GM19043 (cell line): ENCODE results near the gene DACT1.

Experiments
- ATAC-seq: cut with Tn5 transposase; IDR thresholded peaks from one replicate; pipeline ENCODE4 v1.9.1; 2021; ENCODE audit warnings: low read depth; ENCODE audit not compliant: unreplicated experiment

Gene DACT1

DNA sequence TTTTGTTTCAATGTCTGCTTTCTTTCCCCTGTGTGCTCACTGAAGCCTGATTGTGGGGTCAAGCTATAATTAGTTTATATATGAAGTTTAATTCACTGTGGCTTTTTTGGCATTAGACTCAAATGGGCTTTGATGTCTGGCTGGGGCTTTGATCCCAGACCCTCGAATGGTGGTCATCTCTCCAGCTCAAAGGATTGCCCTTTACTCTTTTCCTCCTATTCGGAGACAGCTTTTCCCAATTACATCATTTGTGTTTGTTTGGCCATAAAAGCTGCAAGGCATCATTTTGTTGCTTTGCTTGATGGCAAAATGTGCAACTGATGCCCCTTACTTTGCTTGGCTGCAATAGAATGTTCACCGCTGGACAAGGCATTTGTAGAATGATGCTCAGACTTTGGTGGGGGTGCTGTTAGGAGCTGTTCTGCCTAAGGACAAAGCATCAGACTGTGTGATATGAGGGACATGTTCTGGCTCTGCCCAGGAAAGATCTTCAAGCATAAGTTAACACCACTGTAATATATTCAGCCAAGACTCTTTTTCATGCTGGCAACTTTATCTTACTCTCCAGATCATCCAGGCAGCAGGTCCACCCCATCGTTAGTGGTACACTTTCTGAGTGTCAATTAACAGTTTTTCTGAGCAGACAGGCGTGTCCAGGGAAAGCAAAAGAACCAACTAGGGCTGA, 3.2 kb upstream of the DACT1 start:
- ATAC-seq = no peak

DNA sequence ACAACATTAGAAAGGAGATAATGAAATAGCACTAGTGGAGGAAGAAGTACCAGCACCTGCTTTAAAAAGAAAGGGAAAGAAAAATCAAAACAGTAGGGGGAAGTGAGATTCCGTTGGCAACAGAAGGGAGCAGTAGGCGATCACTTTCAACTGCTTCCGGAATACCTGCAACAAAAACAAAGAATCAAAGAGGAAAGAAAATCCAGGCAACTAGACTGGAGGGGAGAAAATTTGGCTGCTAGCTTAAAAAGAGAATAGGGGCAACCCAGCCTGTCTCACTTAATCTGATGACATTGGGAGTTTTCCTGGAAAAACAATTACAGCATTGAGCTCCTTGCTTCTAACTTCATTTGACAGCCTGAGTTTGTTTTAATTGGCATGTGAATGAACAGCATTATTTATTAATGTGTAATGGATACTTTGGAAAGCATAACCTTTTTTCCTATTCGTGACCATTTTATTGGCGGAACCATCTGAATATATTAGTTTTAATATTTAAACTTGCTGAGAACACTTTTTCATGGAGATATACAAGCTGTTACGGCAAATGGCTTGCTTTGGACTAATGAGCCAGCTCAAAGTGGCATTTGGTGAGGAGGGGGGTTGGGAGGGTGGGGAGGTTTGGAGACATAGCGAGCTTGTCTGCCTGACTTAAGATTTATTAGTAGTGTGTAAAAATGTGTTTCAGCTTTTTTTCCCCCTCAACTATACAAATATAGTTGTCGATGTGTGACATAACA, 2.5 kb upstream of the DACT1 start:
- ATAC-seq = peak; percentile 31

DNA sequence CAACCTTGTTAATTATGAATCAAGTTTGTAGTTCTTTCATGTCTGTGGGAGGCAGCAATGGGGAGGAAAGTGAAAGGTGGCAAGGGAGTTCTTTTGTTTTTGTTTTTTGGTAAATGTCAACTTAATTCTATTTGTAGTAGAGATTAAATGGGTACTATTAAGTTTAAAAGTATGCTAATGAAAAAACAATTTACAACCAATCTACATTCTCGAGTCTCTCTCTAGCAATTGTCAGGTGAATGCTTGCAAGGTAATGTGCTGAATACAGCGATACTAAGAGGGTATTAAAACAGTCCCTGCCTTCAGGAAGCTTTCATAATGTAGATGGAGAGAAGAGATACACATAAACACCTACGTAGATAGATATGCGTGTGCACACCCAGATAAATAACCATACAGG, 1.6 kb upstream of the DACT1 start:
- ATAC-seq = no peak

DNA sequence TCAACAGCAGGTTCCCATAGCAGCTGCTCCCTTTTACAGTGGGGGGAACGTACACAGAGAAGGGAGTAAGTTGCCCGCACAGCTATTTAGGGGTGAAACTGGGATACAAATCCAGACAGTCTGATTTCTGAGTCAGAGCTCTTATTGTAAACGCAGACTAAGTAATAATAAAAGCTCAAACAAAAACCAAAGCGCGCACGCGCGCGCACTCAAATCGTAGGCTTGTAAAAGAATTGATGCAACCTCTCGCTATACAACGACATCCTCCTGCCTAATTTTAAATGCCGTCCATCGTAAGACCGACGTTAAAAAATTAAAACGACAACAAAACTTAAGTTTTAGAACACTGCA, 747 bp upstream of the DACT1 start:
- peak; percentile 2 for ATAC-seq

DNA sequence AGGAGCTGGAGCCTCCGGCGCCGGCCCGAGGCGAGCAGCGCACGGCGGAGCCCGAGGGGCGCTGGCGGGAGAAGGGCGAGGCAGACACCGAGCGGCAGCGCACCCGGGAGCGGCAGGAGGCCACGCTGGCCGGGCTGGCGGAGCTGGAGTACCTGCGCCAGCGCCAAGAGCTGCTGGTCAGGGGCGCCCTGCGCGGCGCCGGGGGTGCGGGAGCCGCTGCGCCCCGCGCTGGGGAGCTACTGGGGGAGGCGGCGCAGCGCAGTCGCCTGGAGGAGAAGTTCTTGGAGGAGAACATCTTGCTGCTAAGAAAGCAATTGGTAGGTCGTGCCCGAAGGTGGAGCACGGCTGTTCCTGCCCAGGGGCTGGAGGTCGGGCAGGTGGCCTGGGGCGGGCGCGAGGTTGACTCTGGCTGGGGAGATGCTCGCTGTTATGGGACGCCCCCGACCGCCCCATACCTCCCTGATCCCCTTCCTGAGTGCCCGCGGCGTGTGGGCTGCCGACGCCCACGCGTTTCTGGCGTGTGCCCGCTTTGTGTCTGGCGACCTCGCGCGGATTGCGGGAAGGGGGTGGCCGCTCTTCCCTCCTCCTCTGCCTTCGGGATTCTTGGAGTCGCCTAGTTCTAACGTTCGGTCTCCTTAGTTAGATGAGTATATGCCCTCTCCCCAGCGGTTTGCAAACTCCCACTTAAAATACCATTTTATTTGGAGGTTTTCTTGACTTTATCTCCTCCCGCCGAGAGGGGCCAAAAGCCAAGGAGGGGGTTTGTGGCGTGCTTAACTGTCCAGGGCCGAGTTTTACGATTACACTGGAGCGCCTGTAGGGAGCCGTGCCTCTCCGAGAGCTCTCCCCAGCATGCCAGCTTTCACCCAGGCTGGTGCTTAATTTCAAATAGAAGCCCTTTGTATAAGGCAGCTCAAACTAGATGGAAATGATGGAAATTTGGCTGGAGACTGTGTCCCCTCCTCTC, 752 bp downstream of the DACT1 start:
- ATAC-seq = peak; percentile 23

DNA sequence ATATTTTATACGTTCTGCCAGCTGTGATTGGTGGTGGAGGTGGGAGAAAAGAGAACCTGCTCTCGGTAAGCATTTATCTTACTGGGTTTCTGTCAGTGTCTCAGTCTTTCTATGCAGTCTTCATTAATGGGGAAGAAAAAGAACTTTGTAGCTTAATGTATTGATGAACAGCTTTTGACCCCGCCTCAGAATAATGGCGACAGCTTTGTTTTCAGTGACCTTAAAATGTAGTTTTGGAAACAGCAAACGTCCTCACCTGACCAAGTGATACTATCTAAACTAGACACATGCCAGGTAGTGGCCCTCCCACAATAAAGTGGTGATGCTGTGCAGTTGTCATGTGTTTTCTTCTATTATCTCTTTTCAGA, 1.4 kb downstream of the DACT1 start:
- no peak for ATAC-seq

DNA sequence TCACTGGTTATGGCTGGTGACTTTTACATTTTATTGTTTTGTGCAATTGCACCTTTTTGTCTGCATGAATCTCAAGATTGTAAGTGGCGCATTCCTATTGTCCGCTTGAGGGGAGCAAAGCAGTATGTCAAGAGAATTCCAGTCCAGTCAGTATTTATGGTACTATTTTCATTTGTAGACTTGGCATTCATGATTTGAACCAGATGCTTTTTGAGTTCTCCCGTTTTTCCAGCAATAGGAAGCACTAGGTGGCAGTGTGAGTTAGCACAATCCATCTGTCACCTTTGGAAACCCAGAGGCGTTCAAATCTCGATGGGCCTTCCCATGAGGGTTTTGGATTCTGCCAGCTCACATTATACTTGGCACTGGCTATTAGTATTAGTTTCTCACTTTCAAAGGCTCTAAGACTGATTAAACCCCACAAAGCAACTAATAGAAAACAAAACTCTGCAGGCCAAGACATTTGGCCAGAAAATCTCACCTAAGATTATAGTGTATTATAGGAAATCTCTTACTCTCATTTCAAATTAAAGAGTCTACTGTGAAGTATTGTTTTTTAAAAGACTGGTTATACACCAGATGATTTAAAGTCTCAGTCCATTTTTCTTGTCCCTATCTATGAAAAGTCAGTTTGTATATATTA, 2.2 kb downstream of the DACT1 start:
- no peak for ATAC-seq

DNA sequence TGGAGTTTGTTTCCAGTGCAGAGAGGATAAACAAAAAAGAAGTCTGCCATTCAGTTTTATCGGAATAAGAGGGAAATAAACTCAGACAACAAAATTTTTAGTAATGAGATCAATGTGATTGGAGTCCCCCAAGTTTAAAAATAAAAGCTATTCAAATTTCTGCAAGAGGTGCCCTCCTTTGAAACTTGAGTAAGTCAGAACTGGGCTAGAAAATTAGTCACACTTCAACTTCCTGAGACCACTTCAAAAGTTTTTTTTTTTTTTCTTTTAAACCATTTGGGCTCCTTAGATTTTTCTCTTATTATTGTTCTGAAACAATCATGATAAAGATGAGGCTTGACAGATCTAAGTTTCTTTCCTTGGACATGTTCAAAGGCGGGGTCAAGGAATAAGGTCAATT, 3.2 kb downstream of the DACT1 start:
- ATAC-seq = no peak

DNA sequence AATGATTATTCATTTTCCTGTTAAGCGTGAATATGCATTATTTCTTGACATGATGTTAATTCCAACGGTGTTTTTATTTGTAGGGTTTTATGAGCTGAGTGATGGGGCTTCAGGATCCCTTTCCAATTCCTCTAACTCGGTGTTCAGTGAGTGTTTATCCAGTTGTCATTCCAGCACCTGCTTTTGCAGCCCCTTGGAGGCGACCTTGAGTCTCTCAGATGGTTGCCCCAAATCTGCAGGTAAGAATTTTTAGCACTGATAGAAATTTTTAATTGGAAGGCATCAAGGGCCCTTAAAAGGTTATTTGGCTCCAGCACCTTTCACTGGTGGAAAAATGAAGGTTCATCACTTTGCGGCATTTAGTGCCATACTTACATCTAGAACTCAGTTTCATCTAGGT, 3.7 kb downstream of the DACT1 start:
- ATAC-seq = no peak

DNA sequence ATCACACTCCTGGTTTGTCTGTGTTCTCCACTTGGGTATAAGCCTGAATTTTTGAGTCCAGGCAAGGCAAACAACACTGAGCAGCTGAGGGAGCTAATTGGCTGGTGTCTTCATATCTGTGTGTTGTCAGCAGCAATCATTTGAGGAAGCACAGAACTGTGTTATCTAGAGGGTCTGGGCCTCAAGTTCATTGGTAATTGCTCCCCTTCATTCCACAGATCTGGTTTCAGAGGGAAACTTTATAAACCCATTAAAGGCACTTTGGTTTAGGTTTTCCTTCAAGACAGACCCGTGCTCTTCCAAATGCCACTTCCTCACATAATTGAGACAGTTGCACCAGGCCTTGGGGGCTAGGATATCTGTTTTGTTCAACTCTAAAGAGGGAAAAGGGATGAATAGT, 5.6 kb downstream of the DACT1 start:
- no peak for ATAC-seq

DNA sequence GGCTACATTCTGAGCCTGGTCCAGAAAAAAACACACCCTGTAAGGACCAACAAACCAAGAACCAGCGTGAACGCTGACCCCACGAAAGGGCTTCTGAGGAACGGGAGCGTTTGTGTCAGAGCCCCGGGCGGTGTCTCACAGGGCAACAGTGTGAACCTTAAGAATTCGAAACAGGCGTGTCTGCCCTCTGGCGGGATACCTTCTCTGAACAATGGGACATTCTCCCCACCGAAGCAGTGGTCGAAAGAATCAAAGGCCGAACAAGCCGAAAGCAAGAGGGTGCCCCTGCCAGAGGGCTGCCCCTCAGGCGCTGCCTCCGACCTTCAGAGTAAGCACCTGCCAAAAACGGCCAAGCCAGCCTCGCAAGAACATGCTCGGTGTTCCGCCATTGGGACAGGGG, 7.9 kb downstream of the DACT1 start:
- ATAC-seq = no peak

DNA sequence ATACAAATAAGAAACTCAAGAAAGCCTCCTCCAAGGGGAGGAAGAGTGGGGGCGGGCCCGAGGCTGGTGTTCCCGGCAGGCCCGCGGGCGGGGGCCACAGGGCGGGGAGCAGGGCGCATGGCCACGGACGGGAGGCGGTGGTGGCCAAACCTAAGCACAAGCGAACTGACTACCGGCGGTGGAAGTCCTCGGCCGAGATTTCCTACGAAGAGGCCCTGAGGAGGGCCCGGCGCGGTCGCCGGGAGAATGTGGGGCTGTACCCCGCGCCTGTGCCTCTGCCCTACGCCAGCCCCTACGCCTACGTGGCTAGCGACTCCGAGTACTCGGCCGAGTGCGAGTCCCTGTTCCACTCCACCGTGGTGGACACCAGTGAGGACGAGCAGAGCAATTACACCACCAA, 8.7 kb downstream of the DACT1 start:
- ATAC-seq = no peak

DNA sequence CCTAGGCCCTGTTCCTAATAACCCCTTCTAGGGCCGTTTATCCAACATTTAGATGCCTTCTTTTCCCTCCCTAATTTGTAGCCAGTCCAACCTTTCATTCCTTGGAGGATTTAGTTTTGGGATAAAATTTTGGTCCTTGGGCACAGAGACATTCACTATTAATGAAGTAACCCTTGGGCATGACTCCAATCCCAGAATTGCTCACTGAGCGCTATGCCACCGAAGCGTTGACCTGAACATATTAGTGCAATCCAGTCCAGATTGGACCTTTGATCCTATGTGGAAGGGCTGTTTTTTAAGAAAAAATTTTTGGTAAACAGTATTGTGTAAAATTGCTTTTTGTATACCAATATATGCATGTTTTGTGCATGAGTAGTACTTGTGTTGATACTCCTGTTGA, 10.0 kb downstream of the DACT1 start:
- no peak for ATAC-seq

DNA sequence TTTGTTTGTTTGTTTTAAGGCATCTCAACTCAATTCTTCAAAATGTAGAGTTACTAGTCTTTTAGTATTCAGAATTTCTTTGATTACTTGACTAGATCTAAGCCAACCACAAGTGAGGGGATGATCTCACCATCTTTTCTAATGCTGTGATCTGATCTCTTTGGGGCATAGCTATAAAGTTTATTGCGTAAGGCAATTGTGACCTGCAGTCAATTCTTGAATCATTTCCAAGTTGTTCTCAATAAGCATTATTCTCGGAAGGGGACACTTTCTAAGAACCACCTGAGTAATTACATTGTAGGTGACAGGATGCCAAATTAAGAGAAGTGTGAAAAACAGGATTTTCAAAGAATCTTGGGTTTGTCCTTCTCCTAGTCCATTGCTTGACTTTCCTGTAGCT, 13.1 kb downstream of the DACT1 start:
- no peak for ATAC-seq

DNA sequence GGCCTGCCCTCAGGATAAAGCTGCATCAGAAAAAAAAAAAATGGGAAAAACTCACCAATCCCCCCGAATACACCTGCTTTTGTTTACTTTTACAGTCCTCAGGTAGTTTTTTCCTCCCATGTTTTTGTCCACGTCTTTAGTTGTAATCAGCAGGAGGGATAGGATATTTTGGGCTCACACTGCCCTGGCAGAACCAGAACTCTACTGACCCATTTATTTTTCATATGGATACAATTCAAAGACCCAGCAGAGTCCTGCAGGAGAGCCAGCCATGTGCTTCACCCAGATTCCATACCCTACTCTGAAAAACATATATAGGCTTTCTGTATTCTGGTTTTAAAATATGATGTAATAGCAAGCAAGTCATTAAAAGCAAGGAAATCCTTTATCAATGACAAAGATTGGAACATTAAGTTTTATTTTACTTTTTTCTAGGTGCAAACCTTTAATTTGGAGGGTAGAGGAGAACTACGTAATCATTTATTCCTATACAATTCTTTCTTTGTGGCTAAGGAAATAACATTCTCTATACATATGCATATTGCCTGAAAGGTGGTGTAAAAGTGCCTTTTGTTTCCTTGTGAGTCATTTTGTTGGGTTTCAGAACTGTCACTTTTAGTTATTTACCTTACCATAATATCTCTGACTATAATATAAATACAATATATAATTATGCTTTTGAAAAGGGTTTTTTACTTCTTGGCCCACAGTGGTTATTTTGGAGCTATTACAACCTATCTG, 19.1 kb downstream of the DACT1 start:
- ATAC-seq = no peak

DNA sequence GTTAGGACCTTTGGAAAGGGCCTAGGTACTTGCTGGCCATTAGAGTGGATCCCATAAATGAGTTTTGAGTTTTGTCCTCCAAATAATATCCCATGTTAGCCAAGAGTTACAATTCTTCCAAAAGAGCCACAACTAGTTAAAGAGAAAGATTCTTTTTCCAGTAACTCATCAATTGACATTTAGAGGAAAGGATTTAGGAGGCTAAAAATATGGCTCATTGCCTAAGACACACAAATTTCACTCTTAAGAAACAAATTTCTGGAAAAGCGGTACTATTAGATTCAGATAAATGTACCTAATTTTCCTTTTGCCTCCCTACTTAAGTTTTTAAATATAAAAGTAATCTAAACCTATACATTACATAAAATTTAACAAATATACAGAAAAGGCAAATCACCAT, 21.3 kb downstream of the DACT1 start:
- no peak for ATAC-seq

DNA sequence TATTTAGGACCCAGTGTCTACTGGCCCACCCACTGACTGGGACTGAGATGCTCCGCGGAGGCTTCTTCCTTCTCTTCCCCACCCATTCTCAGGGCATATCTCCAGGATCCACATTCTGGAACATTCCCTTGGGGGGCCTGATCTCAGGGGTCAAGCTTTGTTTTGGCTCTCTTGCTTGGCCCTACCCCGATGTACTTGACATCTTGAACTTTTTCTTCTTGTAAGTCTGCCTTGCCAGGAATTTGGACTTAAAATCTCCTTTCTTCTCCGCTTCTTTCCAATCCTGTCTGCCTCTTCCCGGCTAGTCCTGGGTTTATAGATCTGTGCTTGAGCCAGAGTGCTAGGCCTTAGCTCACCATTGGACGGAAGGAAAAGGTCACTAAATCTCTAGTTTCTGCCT, 22.1 kb downstream of the DACT1 start:
- ATAC-seq = no peak

DNA sequence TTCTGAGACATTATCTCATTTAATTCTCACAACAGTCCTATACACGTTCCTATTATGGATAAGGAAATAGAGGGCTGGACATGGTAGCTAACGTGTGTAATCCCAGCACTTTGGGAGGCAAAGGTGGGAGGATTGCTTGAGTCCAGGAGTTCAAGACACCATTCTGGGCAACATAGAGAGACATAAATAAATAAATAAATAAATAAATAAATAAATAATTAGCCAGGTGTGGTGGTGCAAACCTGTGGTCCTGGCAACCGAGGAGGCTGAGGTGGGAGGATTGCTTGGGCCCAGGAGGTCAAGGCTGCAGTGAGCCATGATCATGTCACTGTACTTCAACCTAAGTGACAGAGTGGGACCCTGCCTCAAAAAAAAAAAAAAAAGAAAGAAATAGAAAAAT, 22.6 kb downstream of the DACT1 start:
- no peak for ATAC-seq

DNA sequence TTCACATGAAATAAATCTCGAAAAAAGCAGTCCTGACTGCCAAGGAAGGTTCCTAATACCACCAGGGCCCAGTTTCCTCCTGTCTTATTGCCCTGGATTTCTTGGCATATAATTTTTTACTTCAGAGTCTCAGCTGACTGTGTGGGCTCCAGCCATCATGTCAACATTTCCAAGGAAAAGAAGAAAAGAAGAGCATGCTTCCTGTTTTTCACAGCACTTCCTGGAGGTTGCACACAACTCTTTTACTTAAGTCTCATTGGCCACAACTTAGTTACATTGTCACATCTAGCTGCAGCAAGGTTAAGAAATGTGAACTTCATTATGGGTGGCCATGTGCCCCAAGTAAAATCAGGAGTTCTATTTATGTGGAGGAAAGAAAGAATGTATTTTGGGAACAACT, 24.3 kb downstream of the DACT1 start:
- ATAC-seq = no peak

DNA sequence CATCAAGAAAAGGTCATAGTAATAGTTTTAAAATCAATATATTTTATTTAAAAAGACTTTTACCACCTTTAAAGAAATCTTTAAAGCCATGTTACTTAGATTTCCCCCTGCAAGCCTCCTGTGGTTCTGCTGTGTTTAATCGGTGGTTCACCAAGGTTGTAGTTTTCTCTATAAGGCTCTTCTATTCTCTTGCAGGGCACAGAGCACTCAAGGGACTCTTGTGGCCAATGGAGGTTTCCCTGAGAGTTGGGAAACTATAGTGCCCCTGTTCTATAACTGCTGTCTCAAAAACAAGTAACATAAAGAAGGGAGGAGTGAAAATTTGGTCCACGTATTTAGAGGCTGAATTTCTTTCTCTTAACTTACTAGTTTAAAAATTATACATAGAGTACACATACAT, 25.0 kb downstream of the DACT1 start:
- no peak for ATAC-seq
